ENCODE results near the gene MAP7.

- TF ChIP-seq TAF1 (IDR thresholded peaks at IDR 0.05; ENCODE audit: borderline replicate concordance, low read depth, low read length): no peak
- TF ChIP-seq POLR2A (IDR thresholded peaks at IDR 0.05; ENCODE audit: low read depth, low read length): no peak
- no peak for TF ChIP-seq POLR2AphosphoS5 (IDR thresholded peaks at IDR 0.05; ENCODE audit: low read depth, low read length)
Measured at GRCh38 chr6:136341367-136341766, 208.9 kb downstream of the MAP7 start.

Data from GM12892 (cell line).